Measurements from ENCODE around the gene CD7. TPM values are rescaled to one million over a fixed set of nuclear protein-coding genes. Genes with fewer than 3 reads are reported as not detected.

The CD7 gene
- polyA plus RNA-seq, 1 of the 3 experiments (the other 2 are of a cell fraction), result 0.07 TPM

- no peak for DNase-seq
- H3K9me2 ChIP-seq, result no peaks in the 10 kb centered on the region
- H3K36me3 ChIP-seq (replicated peaks in 1 of 2; ENCODE audit: control insufficient read depth in 1 of 2, insufficient read depth in 2 of 2, low read length in 1 of 2), result no peaks in the 10 kb centered on the region
- CTCF ChIA-PET, result interaction anchor here (3.7 to 9.5 kb wide), 2 partner anchors 17 to 79 kb away, joined by 112 to 184 read pairs; no protein-coding TSS in a partner anchor
- peaks cover 5 to 14% of the 10 kb centered on the region in 2 experiments; a peak in 3 of 4 replicates for H3K4me1 ChIP-seq (ENCODE audit: control insufficient read depth in 1 of 2, insufficient read depth in 2 of 2, low read depth in 1 of 2, low read length in 1 of 2)
- H3K27ac ChIP-seq (ENCODE audit: low read depth in 2 of 2, low read length in 1 of 2), result no peak overlapping the region
- H3K4me3 ChIP-seq (ENCODE audit: low read depth in 2 of 2, low read length in 1 of 2), result no peak overlapping the region
- H3K9ac ChIP-seq, result no peak overlapping the region
- H3K79me2 ChIP-seq (ENCODE audit: insufficient read depth), result no peaks in the 10 kb centered on the region
- POLR2A ChIA-PET, result no interaction called here
- WGBS (ENCODE audit: low lambda C conversion rate), result 91% methylated on average over 76 of the region's 76 CpGs
- peaks cover 17% of the 10 kb centered on the region; the same call in 1 of the 2 replicates for H3K27me3 ChIP-seq (ENCODE audit: insufficient read depth)
- no peaks in the 10 kb centered on the region for H4K20me1 ChIP-seq (ENCODE audit: insufficient read depth)
- H3K9me3 ChIP-seq, result no peaks in the 10 kb centered on the region
- TF ChIP-seq YY1 (IDR thresholded peaks at IDR 0.05; ENCODE audit: low read depth) (no peak), FOXM1 (IDR thresholded peaks at IDR 0.05; ENCODE audit: low read depth) (no peak), USF1 (IDR thresholded peaks at IDR 0.05; ENCODE audit: borderline replicate concordance, low read depth) (no peak), POLR2AphosphoS5 (IDR thresholded peaks at IDR 0.05; ENCODE audit: low read depth, low read length) (no peak), RXRA (IDR thresholded peaks at IDR 0.05; ENCODE audit: borderline replicate concordance, low read depth) (no peak), IRF3 (IDR thresholded peaks at IDR 0.05; ENCODE audit: low read depth, low read length) (no peak), TEAD4 (IDR thresholded peaks at IDR 0.05; ENCODE audit: borderline replicate concordance, insufficient read depth) (no peak), NFIC (IDR thresholded peaks at IDR 0.05; ENCODE audit: borderline replicate concordance) (no peak), MEF2A (IDR thresholded peaks at IDR 0.05; ENCODE audit: borderline replicate concordance, low read depth) (no peak)
- H2AFZ ChIP-seq (ENCODE audit: low read depth), result no peak overlapping the region
- H3F3A ChIP-seq (replicated peaks; ENCODE audit: insufficient read depth), result peaks cover 20% of the 10 kb centered on the region
- H3K4me2 ChIP-seq, result no peak overlapping the region
These were observed 1.6 kb upstream of the CD7 start for GRCh38 chr17:82318772-82319606.

- no peaks in the 10 kb centered on the region for H3K36me3 ChIP-seq (replicated peaks in 1 of 2; ENCODE audit: control insufficient read depth in 1 of 2, insufficient read depth in 2 of 2, low read length in 1 of 2)
- H3K9me2 ChIP-seq, result no peaks in the 10 kb centered on the region
- H3K9me3 ChIP-seq, result no peaks in the 10 kb centered on the region
- H3K27me3 ChIP-seq (ENCODE audit: insufficient read depth), result peaks cover 17% of the 10 kb centered on the region; the same call in 1 of the 2 replicates
- POLR2A ChIA-PET, result interaction anchor here (0.5 kb wide), 1 partner anchor 20 kb away, joined by 3 read pairs; no protein-coding TSS in a partner anchor
- no peaks in the 10 kb centered on the region for H4K20me1 ChIP-seq (ENCODE audit: insufficient read depth)
- H3K9ac ChIP-seq, result no peak overlapping the region
- no peak overlapping the region for H2AFZ ChIP-seq (ENCODE audit: low read depth)
- H3K4me3 ChIP-seq (ENCODE audit: low read depth in 2 of 2, low read length in 1 of 2), result no peak overlapping the region
- DNase-seq, result no peak
- TF ChIP-seq TCF12 (IDR thresholded peaks at IDR 0.05) (no peak), RAD21 (IDR thresholded peaks at IDR 0.05; ENCODE audit: low read length) (no peak), POLR2AphosphoS5 (IDR thresholded peaks at IDR 0.05; ENCODE audit: low read depth, low read length) (no peak), SMC3 (IDR thresholded peaks at IDR 0.05; ENCODE audit: low read depth, low read length) (no peak), TEAD4 (IDR thresholded peaks at IDR 0.05; ENCODE audit: borderline replicate concordance, insufficient read depth) (no peak), EP300 (IDR thresholded peaks at IDR 0.05; ENCODE audit: borderline replicate concordance in 1 of 2, low read depth in 1 of 2, low read length in 1 of 2) (no peak), CTCF (IDR thresholded peaks at IDR 0.05) (no peak), RCOR1 (IDR thresholded peaks at IDR 0.05; ENCODE audit: low read length) (no peak), RXRA (IDR thresholded peaks at IDR 0.05; ENCODE audit: borderline replicate concordance, low read depth) (no peak), EZH2phosphoT487 (IDR thresholded peaks at IDR 0.05; ENCODE audit: borderline replicate concordance, low read depth) (no peak), GABPA (IDR thresholded peaks at IDR 0.05; ENCODE audit: low read depth) (no peak), USF2 (IDR thresholded peaks at IDR 0.05; ENCODE audit: borderline replicate concordance, low read depth, low read length) (no peak)
- CTCF ChIA-PET, result interaction anchor here (0.5 to 3.0 kb wide), 7 partner anchors 18 to 298 kb away, joined by 3 to 24 read pairs (median 5); no protein-coding TSS in a partner anchor
- H3F3A ChIP-seq (replicated peaks; ENCODE audit: insufficient read depth), result peaks cover 20% of the 10 kb centered on the region
- WGBS (ENCODE audit: low lambda C conversion rate), result 94% methylated on average over 20 of the region's 20 CpGs
- H3K79me2 ChIP-seq (ENCODE audit: insufficient read depth), result no peaks in the 10 kb centered on the region
- H3K4me2 ChIP-seq, result no peak overlapping the region
- no peak overlapping the region for H3K27ac ChIP-seq (ENCODE audit: low read depth in 2 of 2, low read length in 1 of 2)
- peaks cover 5 to 14% of the 10 kb centered on the region in 2 experiments; a peak in 3 of 4 replicates for H3K4me1 ChIP-seq (ENCODE audit: control insufficient read depth in 1 of 2, insufficient read depth in 2 of 2, low read depth in 1 of 2, low read length in 1 of 2)
These were observed 726 bp upstream of the CD7 start for GRCh38 chr17:82318169-82318498.

All from SK-N-SH (cell line).